Measurements from ENCODE around the gene ADGRA3. TPM values are rescaled to one million over a fixed set of nuclear protein-coding genes. Genes with fewer than 3 reads are reported as not detected.
"Not testable (repeated sequence)": the region's sequence is repeated elsewhere in the genome, so short reads cannot be mapped to it uniquely, and the experiment has no call there.

Gene ADGRA3
- total RNA-seq, 5 donors from 2014 or later (not counting 1 experiment from before 2014, with no cell fraction given) = 0.59 to 3.6 (median 1.8) TPM

DNA sequence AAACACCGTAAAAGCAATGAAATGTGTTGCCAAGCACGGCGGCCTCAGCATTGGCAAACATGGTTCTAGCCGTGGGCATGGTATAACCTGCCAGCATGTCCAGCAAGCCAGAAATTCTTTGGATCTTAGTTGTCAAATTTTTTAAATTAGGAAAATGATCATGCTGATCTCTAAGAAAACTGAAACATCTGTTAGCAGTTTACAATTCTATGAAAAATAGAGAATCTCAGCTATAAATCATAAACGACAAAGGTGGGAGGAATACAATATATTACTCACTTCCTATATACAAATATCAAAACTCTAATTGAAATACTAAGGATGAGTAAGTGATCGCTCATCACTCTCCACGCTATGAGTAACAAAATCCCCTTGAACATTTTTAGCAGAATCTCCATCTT is 130.3 kb downstream of the ADGRA3 start:
- ChIA-PET POLR2A (no interaction called here), CTCF (no interaction called here)
- no peaks in the 10 kb centered on the region for H3K9me3 ChIP-seq
- Mint-ChIP-seq H3K9me3 (peaks cover 0 to 2% (median 0%) of the 10 kb centered on the region in 3 donors), H3K4me1 (no peaks in the 10 kb centered on the region), H3K4me3 (no peak overlapping the region), H3K27me3 (no peaks in the 10 kb centered on the region), H3K36me3 (no peaks in the 10 kb centered on the region), H3K27ac (no peak overlapping the region)
- H3K4me3 ChIP-seq (ENCODE audit: control insufficient read depth in 1 of 2, extremely low read depth in 1 of 2, low read length in 1 of 2) = no peak overlapping the region
- H3K27me3 ChIP-seq (replicated peaks in 1 of 2; ENCODE audit: control insufficient read depth in 2 of 2, extremely low read depth in 1 of 2, insufficient read depth in 2 of 2, low read length in 1 of 2) = no peaks in the 10 kb centered on the region
- no peaks in the 10 kb centered on the region for H3K36me3 ChIP-seq (ENCODE audit: control insufficient read depth in 2 of 2, extremely low read depth in 1 of 2, insufficient read depth in 1 of 2, low read length in 1 of 2)
- no peak for ATAC-seq (replicated peaks in 1 of 4)
- H3K27ac ChIP-seq (ENCODE audit: low read length) = no peak overlapping the region
- DNase-seq = no peak
- no peaks in the 10 kb centered on the region for H3K4me1 ChIP-seq (ENCODE audit: control insufficient read depth in 1 of 2, extremely low read depth in 1 of 2, insufficient read depth in 2 of 2, low read length in 2 of 2)
- WGBS (ENCODE audit: insufficient coverage) = 100% methylated on average over 1 of the region's 7 CpGs

DNA sequence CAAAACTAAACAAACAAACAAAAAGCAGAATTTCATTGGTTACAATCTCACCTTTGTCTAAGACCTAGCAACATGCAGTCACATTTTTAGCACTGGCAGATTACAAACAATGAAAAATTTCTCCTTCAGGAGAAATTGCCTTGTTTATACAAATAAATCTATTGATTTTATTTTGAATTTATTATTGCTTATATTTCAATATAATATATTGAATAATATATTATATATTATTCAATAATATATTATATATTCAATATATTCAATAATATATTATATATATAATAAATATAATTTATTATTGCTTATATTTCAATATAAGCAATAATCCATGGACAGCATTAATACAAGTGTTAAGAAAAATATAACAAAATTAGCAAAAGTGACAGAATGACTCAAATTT is 131.7 kb downstream of the ADGRA3 start:
- POLR2A ChIA-PET = no interaction called here
- H3K4me1 Mint-ChIP-seq = no peaks in the 10 kb centered on the region
- H3K36me3 ChIP-seq (ENCODE audit: control insufficient read depth in 2 of 2, extremely low read depth in 1 of 2, insufficient read depth in 1 of 2, low read length in 1 of 2) = no peaks in the 10 kb centered on the region
- peaks cover 0 to 8% (median 2%) of the 10 kb centered on the region in 3 donors for H3K9me3 Mint-ChIP-seq
- H3K4me3 Mint-ChIP-seq = no peak overlapping the region
- no peak for DNase-seq
- no peak overlapping the region for H3K27ac ChIP-seq (ENCODE audit: low read length)
- H3K9me3 ChIP-seq = no peaks in the 10 kb centered on the region
- H3K4me1 ChIP-seq (ENCODE audit: control insufficient read depth in 1 of 2, extremely low read depth in 1 of 2, insufficient read depth in 2 of 2, low read length in 2 of 2) = no peaks in the 10 kb centered on the region
- no peaks in the 10 kb centered on the region for H3K36me3 Mint-ChIP-seq
- H3K27me3 ChIP-seq (replicated peaks in 1 of 2; ENCODE audit: control insufficient read depth in 2 of 2, extremely low read depth in 1 of 2, insufficient read depth in 2 of 2, low read length in 1 of 2) = no peaks in the 10 kb centered on the region
- no peak for ATAC-seq (replicated peaks in 1 of 4)
- CTCF ChIA-PET = no interaction called here
- peaks cover 0 to 3% of the 10 kb centered on the region in 2 donors for H3K27me3 Mint-ChIP-seq
- no peak overlapping the region for H3K27ac Mint-ChIP-seq
- H3K4me3 ChIP-seq (ENCODE audit: control insufficient read depth in 1 of 2, extremely low read depth in 1 of 2, low read length in 1 of 2) = no peak overlapping the region

DNA sequence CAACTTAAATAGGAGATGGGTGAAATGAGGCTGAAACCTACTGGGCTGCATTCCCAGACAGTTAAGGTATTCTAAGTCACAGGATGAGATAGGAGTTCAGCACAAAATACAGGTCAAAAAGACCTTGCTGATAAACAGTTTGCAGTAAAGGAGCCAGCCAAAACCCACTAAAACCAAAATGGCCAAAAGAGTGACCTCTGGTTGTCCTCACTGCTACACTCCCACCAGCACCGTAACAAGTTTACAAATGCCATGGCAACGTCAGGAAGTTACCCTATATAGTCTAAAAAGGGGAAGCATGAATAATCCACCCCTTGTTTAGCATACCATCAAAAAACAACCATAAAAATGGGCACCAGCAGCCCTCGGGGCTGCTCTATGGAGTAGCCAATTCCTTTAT is 133.7 kb downstream of the ADGRA3 start:
- H3K36me3 Mint-ChIP-seq; H3K27me3 ChIP-seq (replicated peaks in 1 of 2; ENCODE audit: control insufficient read depth in 2 of 2, extremely low read depth in 1 of 2, insufficient read depth in 2 of 2, low read length in 1 of 2); ATAC-seq (replicated peaks in 1 of 4); DNase-seq; H3K9me3 ChIP-seq; H3K4me3 ChIP-seq (ENCODE audit: control insufficient read depth in 1 of 2, extremely low read depth in 1 of 2, low read length in 1 of 2); CTCF ChIA-PET; H3K27ac ChIP-seq (ENCODE audit: low read length); H3K4me1 ChIP-seq (ENCODE audit: control insufficient read depth in 1 of 2, extremely low read depth in 1 of 2, insufficient read depth in 2 of 2, low read length in 2 of 2); H3K4me1 Mint-ChIP-seq; H3K27me3 Mint-ChIP-seq; H3K4me3 Mint-ChIP-seq; POLR2A ChIA-PET; H3K36me3 ChIP-seq (ENCODE audit: control insufficient read depth in 2 of 2, extremely low read depth in 1 of 2, insufficient read depth in 1 of 2, low read length in 1 of 2); H3K27ac Mint-ChIP-seq: not testable (repeated sequence)
- 60% methylated on average over 1 of the region's 3 CpGs for WGBS (ENCODE audit: insufficient coverage)
- peaks cover 0 to 13% (median 2%) of the 10 kb centered on the region in 3 donors for H3K9me3 Mint-ChIP-seq

DNA sequence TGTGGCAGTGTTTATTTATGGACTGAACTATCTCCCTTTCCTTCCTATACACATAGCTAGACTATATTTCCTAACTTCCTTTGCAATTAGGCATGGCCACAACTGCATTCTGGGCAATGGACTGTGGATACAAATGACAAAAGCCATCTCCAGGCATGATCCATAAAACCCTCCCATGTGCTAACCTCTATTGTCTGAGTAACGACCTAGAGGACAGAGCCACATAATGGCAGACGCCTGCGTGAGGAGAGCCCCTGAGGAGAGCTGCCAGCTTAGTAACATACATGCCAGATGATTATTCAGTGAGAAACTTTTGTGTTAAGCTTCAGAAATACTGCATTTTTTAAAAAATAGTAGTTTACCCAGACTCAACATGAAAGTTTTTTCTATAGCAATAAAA is 142.9 kb downstream of the ADGRA3 start:
- Mint-ChIP-seq H3K4me1 (no peaks in the 10 kb centered on the region), H3K36me3 (no peaks in the 10 kb centered on the region), H3K9me3 (peaks cover 0 to 10% (median 3%) of the 10 kb centered on the region in 3 donors), H3K4me3 (no peak overlapping the region), H3K27me3 (no peaks in the 10 kb centered on the region), H3K27ac (no peak overlapping the region)
- CTCF ChIA-PET = no interaction called here
- no peak for ATAC-seq (replicated peaks in 1 of 4)
- Histone ChIP-seq H3K36me3 (ENCODE audit: control insufficient read depth in 2 of 2, extremely low read depth in 1 of 2, insufficient read depth in 1 of 2, low read length in 1 of 2) (no peaks in the 10 kb centered on the region), H3K4me1 (ENCODE audit: control insufficient read depth in 1 of 2, extremely low read depth in 1 of 2, insufficient read depth in 2 of 2, low read length in 2 of 2) (no peaks in the 10 kb centered on the region), H3K27me3 (replicated peaks in 1 of 2; ENCODE audit: control insufficient read depth in 2 of 2, extremely low read depth in 1 of 2, insufficient read depth in 2 of 2, low read length in 1 of 2) (no peaks in the 10 kb centered on the region), H3K9me3 (no peaks in the 10 kb centered on the region), H3K4me3 (ENCODE audit: control insufficient read depth in 1 of 2, extremely low read depth in 1 of 2, low read length in 1 of 2) (no peak overlapping the region), H3K27ac (ENCODE audit: low read length) (no peak overlapping the region)
- POLR2A ChIA-PET = no interaction called here
- DNase-seq = no peak
- no CpG with 5 or more reads among the region's 3 CpGs for WGBS (ENCODE audit: insufficient coverage)

DNA sequence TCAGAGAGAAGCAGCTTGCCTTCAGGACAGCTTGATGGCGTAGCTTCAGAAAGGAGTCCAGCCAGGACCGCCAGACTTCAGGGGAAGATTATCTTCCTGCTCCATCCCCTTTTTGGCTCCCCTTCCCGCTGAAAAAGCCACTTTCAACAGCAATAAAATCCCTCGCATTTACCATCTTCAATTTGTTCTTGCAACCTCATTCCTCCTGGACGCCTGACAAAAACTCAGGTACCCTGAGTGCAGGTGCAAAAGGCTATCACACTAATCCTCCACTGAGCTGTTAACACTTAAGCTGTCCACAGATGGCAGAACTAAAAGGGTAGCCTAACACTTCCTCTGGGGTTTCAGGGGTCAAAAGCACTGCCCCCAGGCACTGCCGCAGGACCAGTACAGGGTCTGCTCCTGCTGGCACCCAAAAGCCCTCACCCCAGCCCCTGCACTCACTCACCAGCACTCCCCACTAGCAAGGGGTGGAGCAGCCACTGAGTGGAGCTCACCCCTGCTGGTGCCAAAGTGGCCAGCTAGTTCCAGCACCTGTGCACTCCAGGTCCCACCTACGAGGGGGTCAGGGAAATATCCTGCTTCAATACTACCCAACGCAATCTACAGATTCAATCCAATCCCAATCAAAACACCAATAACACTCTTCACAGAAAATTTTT is 145.8 kb downstream of the ADGRA3 start:
- no peaks in the 10 kb centered on the region for H3K36me3 Mint-ChIP-seq
- Histone ChIP-seq H3K4me3 (ENCODE audit: control insufficient read depth in 1 of 2, extremely low read depth in 1 of 2, low read length in 1 of 2) (no peak overlapping the region), H3K4me1 (ENCODE audit: control insufficient read depth in 1 of 2, extremely low read depth in 1 of 2, insufficient read depth in 2 of 2, low read length in 2 of 2) (no peaks in the 10 kb centered on the region), H3K27me3 (replicated peaks in 1 of 2; ENCODE audit: control insufficient read depth in 2 of 2, extremely low read depth in 1 of 2, insufficient read depth in 2 of 2, low read length in 1 of 2) (no peaks in the 10 kb centered on the region), H3K36me3 (ENCODE audit: control insufficient read depth in 2 of 2, extremely low read depth in 1 of 2, insufficient read depth in 1 of 2, low read length in 1 of 2) (no peaks in the 10 kb centered on the region), H3K9me3 (no peaks in the 10 kb centered on the region), H3K27ac (ENCODE audit: low read length) (no peak overlapping the region)
- no peak overlapping the region for H3K27ac Mint-ChIP-seq
- no peaks in the 10 kb centered on the region for H3K4me1 Mint-ChIP-seq
- ATAC-seq (replicated peaks in 1 of 4) (no peak), DNase-seq (no peak)
- ChIA-PET CTCF (no interaction called here), POLR2A (no interaction called here)
- peaks cover 0 to 10% (median 3%) of the 10 kb centered on the region in 3 donors for H3K9me3 Mint-ChIP-seq
- H3K27me3 Mint-ChIP-seq = no peaks in the 10 kb centered on the region
- WGBS (ENCODE audit: insufficient coverage) = 80% methylated on average over 8 of the region's 8 CpGs
- H3K4me3 Mint-ChIP-seq = no peak overlapping the region

DNA sequence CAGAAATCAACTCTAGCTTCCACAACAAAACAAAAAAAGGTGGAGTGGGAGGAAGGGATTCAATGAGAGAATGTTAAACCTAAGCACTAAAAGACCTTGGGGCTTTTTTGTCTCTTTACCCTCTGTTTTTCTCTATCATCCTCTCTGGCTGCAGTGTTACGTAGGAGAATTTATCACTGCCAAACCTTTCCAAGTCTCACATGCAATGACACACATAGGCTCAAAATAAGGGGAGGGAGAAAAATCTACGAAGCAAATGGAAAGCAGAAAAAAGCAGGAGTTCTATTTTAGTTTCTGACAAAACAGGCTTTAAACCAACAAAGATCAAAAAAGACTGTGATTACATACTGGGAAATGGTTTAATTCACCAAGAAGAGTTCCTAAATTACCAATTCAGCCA is 152.1 kb downstream of the ADGRA3 start:
- H3K4me3 Mint-ChIP-seq = no peak overlapping the region
- H3K4me3 ChIP-seq (ENCODE audit: control insufficient read depth in 1 of 2, extremely low read depth in 1 of 2, low read length in 1 of 2) = no peak overlapping the region
- no peaks in the 10 kb centered on the region for H3K27me3 ChIP-seq (replicated peaks in 1 of 2; ENCODE audit: control insufficient read depth in 2 of 2, extremely low read depth in 1 of 2, insufficient read depth in 2 of 2, low read length in 1 of 2)
- WGBS (ENCODE audit: insufficient coverage) = no CpG with 5 or more reads among the region's 2 CpGs
- POLR2A ChIA-PET = no interaction called here
- peaks cover 0 to 5% (median 4%) of the 10 kb centered on the region in 3 donors for H3K9me3 Mint-ChIP-seq
- ATAC-seq (replicated peaks in 1 of 4) = no peak
- no peaks in the 10 kb centered on the region for H3K36me3 Mint-ChIP-seq
- H3K27ac ChIP-seq (ENCODE audit: low read length) = no peak overlapping the region
- no peaks in the 10 kb centered on the region for H3K4me1 ChIP-seq (ENCODE audit: control insufficient read depth in 1 of 2, extremely low read depth in 1 of 2, insufficient read depth in 2 of 2, low read length in 2 of 2)
- H3K27ac Mint-ChIP-seq = no peak overlapping the region
- no peaks in the 10 kb centered on the region for H3K27me3 Mint-ChIP-seq
- no peaks in the 10 kb centered on the region for H3K9me3 ChIP-seq
- no peaks in the 10 kb centered on the region for H3K36me3 ChIP-seq (ENCODE audit: control insufficient read depth in 2 of 2, extremely low read depth in 1 of 2, insufficient read depth in 1 of 2, low read length in 1 of 2)
- no peak for DNase-seq
- CTCF ChIA-PET = no interaction called here
- H3K4me1 Mint-ChIP-seq = no peaks in the 10 kb centered on the region

DNA sequence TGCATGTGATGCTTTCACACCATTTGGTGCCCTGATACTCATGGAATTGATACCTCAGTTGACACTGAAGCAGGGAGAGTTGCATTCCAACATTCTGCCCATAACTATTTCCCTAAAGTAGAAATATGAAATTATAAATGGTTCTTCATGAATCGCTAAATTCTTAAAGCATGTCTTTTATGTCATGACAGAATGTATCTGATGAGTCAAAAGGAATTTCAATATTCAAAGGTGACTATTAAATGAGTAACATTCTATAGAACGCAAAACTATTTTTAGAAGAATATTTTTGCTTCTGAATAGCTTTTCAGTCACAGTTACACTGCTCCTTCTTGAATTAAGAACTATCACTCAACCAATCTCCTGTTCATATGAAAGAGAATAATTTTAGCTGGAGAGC is 152.8 kb downstream of the ADGRA3 start:
- no CpG with 5 or more reads among the region's 2 CpGs for WGBS (ENCODE audit: insufficient coverage)
- POLR2A ChIA-PET = no interaction called here

More for the DNA sequence above, 152.8 kb downstream of the ADGRA3 start:
- DNase-seq = no peak
- H3K4me3 ChIP-seq (ENCODE audit: control insufficient read depth in 1 of 2, extremely low read depth in 1 of 2, low read length in 1 of 2) = no peak overlapping the region
- Mint-ChIP-seq H3K4me1 (no peaks in the 10 kb centered on the region), H3K27ac (no peak overlapping the region), H3K9me3 (peaks cover 0 to 9% (median 9%) of the 10 kb centered on the region in 3 donors), H3K4me3 (no peak overlapping the region), H3K27me3 (no peaks in the 10 kb centered on the region), H3K36me3 (no peaks in the 10 kb centered on the region)
- H3K27me3 ChIP-seq (replicated peaks in 1 of 2; ENCODE audit: control insufficient read depth in 2 of 2, extremely low read depth in 1 of 2, insufficient read depth in 2 of 2, low read length in 1 of 2) = no peaks in the 10 kb centered on the region
- CTCF ChIA-PET = no interaction called here
- no peak overlapping the region for H3K27ac ChIP-seq (ENCODE audit: low read length)
- H3K4me1 ChIP-seq (ENCODE audit: control insufficient read depth in 1 of 2, extremely low read depth in 1 of 2, insufficient read depth in 2 of 2, low read length in 2 of 2) = no peaks in the 10 kb centered on the region
- H3K36me3 ChIP-seq (ENCODE audit: control insufficient read depth in 2 of 2, extremely low read depth in 1 of 2, insufficient read depth in 1 of 2, low read length in 1 of 2) = no peaks in the 10 kb centered on the region
- no peak for ATAC-seq (replicated peaks in 1 of 4)
- H3K9me3 ChIP-seq = no peaks in the 10 kb centered on the region

Data from T-cell (primary cell).